GM20000 (cell line): Measurements from ENCODE around the gene IGFL2.
"Not testable (repeated sequence)": the region's sequence is repeated elsewhere in the genome, so short reads cannot be mapped to it uniquely, and the experiment has no call there.

Source experiments
- DNase-seq: peaks from one replicate; pipeline ENCODE4 v3.0.0; 2012; ENCODE audit warnings: low spot score
- TF ChIP-seq, protein P1 (sequence below): IDR thresholded peaks from 2 replicates; pipeline ENCODE4 v1.5.1; 2012; ENCODE audit warnings: mild to moderate bottlenecking, control low read depth; ENCODE audit errors: extremely low read depth, missing control alignments

Gene IGFL2

DNA sequence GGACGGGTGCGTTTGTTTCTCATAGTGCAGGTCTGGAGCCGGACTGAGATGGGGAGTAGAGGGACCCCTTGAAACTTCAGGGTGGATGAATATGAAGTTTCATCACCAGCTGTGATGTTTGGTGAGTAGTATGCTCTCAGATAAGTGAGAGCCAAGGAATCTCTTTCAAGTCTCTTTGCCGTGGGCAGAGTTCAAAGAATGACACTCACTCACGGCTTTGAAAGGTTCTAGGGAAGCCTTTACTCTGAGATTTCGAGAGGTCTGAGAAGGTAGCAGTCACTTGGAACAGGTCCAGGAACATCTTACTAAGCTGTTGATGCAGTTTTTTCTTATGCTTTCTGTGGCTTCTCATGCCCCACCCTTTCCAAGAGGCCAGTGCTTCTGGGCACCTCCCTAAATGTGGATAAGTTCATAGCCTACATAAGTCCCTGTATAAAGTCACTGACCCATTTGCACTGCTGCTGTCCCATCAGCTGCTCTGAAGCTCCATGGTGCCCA is at the start of gene IGFL2:
Gene IGFL2 (plus strand): TSS at position 448 of the 498 bp plus-strand sequence. CDS start 41 bp downstream, at position 489.
- TF ChIP-seq, protein P1, sequence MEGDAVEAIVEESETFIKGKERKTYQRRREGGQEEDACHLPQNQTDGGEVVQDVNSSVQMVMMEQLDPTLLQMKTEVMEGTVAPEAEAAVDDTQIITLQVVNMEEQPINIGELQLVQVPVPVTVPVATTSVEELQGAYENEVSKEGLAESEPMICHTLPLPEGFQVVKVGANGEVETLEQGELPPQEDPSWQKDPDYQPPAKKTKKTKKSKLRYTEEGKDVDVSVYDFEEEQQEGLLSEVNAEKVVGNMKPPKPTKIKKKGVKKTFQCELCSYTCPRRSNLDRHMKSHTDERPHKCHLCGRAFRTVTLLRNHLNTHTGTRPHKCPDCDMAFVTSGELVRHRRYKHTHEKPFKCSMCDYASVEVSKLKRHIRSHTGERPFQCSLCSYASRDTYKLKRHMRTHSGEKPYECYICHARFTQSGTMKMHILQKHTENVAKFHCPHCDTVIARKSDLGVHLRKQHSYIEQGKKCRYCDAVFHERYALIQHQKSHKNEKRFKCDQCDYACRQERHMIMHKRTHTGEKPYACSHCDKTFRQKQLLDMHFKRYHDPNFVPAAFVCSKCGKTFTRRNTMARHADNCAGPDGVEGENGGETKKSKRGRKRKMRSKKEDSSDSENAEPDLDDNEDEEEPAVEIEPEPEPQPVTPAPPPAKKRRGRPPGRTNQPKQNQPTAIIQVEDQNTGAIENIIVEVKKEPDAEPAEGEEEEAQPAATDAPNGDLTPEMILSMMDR: no peak
- DNase-seq: no peak

DNA sequence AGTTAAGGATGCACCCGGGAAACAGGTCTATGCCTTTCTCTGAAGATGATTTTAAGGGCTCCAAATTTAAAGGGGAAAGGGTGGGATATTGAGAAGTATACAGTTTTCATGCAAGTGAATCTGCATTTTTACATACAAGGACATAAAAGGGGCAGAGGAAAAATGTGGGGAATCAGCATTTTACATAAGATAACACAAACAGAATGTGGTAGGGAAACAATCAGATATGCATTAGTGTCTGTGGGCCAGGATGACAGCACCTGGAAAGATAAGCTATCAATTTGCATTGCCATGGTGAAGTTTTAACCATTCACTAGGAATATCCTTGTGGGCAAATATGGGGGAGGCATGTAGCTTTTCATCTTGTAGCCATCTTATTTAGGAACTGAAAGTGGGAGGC is 47.7 kb upstream of the IGFL2 start:
- TF ChIP-seq, protein P1: no peak
- DNase-seq: no peak

DNA sequence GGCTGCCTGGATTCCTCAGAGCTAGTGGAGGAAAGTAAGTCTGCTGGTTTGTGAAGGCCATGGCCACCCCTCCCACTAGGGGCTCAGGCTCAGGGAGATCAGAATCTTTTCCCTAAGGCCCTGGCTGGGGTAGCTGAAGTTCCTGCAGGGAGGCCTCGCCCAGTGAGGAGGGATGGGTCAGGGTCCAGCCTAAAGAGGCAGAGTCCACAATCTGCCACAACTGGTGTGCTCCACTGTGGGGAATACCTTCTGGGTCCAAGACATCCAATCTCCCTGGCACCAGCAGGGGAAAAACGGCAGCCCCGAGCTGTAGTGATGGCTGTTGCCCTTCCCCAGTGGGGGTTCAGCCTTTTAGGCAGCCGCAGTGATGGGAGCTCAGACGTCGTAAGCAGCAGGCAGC is 46.7 kb upstream of the IGFL2 start:
- TF ChIP-seq, protein P1: no peak
- no peak for DNase-seq

DNA sequence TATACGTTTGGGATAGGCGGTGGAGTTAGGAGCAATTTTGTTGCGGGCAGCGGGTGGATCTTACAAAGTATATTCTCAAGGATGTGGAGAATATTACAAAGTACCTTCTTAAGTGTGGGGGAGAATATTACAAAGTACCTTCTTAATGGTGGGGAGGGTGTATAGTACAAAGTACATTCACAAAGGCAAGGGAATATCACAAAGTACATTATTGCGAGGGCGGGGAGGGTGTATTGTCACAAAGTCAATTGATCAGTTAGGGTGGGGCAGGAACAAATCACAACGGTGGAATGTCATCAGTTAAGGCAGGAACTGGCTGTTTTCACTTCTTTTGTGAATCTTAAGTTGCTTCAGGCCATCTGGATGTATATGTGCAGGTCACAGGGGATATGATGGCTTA is 45.7 kb upstream of the IGFL2 start:
- not testable (repeated sequence) for DNase-seq

DNA sequence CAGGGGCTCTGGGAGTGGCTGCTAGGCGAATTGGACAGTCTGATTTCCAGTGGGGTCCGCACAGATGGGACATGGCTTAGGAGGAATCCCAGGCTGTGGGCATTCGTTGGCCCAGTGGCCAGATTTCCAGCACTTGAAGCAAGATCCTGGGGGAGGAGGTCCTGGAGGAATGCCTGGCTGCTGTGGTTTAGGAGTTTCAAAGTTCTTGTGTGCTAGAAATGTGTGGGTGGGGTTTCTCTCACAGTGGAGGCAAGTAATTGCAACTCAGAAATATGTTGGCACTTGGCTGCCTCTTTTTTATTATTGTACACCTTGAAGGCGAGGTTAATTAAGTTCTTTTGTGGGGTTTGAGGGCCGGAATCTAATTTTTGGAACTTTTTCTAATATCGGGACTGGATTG is 40.7 kb upstream of the IGFL2 start:
- DNase-seq: no peak
- TF ChIP-seq, protein P1: no peak

DNA sequence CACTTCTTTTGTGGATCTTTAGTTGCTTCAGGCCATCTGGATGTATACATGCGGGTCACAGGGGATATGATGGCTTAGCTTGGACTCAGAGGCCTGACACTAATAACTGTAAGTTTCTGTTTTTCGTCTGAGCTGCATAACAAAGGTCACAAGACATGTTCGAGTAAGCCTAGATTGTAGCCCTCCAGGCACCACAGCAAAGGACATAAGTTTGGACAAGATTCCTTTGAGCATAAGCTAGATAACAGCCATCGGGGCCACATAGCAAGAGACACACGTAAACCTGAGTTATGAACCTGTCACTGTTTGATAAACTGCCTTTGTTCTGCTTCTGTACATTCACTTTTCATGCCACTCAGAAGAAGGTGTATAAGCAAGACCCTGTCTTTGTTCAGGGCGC is 38.2 kb upstream of the IGFL2 start:
- no peak for DNase-seq
- TF ChIP-seq, protein P1: no peak

DNA sequence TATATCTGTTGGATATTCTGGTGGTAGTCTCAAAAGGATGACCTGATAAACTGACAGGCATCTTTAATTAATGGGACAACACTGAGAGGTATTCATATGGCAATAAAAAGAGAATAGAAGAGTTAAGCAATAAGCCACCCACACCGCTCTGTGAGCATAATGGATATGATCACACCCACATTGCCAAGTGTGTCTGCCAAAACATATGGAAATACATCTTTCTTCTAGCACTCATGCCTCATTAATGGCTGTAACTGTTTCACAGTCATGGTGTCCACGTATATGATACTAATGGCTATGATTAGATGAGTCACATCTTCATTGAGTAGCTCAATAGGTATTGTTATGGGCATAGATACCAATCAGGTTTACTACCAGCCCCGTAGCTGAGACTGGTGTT is 36.7 kb upstream of the IGFL2 start:
- DNase-seq: no peak
- TF ChIP-seq, protein P1: no peak

DNA sequence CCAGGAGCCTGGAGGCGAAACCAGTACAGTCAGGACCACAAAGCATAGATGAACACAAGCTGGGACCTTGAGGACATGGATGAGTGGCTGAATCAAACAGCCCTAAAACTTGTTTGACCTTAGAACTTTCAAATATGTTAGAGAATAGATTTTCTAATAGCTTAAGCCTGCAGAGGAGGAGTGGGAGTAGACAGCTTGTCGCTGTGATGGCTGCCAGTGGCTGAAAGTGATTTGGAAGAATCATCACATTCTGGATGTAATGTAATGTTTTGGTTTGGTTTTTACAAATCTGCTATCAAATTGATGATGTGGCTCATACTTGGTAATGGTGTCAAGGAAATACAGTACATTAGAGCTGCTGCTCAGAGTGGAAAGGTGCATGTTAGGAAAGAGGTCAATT is 35.5 kb upstream of the IGFL2 start:
- DNase-seq: no peak
- TF ChIP-seq, protein P1: no peak
